ENCODE data around the gene KCNA5.

The KCNA5 gene

DNA sequence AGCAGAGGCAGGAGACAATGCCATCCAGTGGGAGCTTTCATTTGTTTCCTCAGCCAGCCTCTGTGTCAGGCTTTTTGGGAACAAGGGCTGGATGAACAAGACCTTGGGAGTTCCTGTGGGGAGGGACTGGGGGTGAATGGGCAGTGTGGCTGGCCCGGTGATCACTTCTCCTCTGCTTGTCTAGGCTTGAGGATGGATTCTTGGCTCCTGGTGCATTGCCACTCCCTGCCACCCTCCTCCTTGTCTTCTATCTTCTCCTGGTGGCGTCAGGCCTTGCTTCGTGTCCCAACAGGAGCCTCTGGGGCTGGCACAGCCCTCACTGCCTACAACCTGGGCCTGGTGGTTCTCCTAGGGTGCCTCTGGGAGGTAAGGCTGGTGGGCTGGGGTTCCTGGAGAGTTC is 25.0 kb upstream of the KCNA5 start:
- Histone ChIP-seq H3K9me3 (no peaks in the 10 kb centered on the region), H3K4me3 (ENCODE audit: low read depth in 1 of 2, low read length in 1 of 2) (no peak overlapping the region), H3K36me3 (no peaks in the 10 kb centered on the region), H3K27ac (no peak overlapping the region), H3K4me1 (ENCODE audit: control insufficient read depth in 1 of 2, insufficient read depth in 1 of 2, low read depth in 1 of 2, low read length in 1 of 2) (no peaks in the 10 kb centered on the region), H3K27me3 (peaks cover 1% of the 10 kb centered on the region)
- no peak for TF ChIP-seq CTCF (IDR thresholded peaks at IDR 0.05)

DNA sequence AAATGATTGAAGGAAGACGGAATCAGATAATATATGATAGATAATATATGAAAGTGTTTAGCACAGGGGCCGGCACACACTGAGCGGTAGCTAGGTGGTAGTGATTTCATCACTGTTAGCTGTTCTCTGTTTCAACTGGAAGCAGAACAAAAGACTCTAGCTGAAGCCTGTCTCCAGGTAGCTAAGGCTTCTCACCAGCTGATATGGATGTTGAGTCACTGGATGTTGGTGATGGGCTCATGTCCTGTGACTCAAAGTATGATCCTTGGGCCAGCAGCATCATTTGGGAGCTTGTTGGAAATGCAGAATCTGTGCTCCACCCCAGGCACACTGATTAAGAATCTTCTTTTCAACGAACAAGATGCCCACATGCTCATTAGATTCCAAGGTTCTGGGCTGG is 21.7 kb upstream of the KCNA5 start:
- H3K4me3 ChIP-seq (ENCODE audit: low read depth in 1 of 2, low read length in 1 of 2) = no peak overlapping the region
- H3K36me3 ChIP-seq = no peaks in the 10 kb centered on the region
- no peak for TF ChIP-seq CTCF (IDR thresholded peaks at IDR 0.05)
- H3K27me3 ChIP-seq = peaks cover 12% of the 10 kb centered on the region
- no peak overlapping the region for H3K27ac ChIP-seq
- no peaks in the 10 kb centered on the region for H3K9me3 ChIP-seq
- no peaks in the 10 kb centered on the region for H3K4me1 ChIP-seq (ENCODE audit: control insufficient read depth in 1 of 2, insufficient read depth in 1 of 2, low read depth in 1 of 2, low read length in 1 of 2)

DNA sequence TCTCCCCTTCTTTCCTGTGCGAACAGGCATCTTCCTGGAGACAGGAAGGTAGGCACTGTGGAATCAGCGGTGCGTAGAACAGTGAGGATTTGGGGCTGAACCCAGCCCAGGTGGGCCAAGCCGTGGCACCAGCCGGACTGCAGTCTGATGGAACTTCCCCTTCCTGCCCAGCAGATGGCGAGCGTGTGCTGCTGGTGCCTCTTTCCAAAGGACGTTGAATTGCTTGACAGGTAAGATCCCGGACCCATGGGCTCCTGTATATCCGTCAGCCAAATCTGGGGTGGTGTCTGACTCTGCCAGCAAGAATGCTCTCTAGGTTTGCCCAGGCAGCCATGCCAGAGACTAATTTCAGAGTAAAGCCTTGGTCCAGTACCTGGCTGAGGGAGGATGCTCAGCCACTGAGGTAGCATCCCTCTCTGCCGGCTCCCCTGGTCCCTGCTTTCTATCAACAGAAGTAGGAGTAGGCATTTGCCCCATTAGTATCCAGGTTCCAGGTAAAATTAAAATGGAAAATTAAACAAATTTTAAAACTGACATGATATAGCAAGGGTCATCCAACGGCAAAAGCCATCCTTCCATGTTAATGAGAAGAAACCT is 21.1 kb upstream of the KCNA5 start:
- no peak for TF ChIP-seq CTCF (IDR thresholded peaks at IDR 0.05)
- Histone ChIP-seq H3K9me3 (no peaks in the 10 kb centered on the region), H3K4me3 (ENCODE audit: low read depth in 1 of 2, low read length in 1 of 2) (no peak overlapping the region), H3K27ac (no peak overlapping the region), H3K27me3 (peaks cover 17% of the 10 kb centered on the region), H3K36me3 (no peaks in the 10 kb centered on the region), H3K4me1 (ENCODE audit: control insufficient read depth in 1 of 2, insufficient read depth in 1 of 2, low read depth in 1 of 2, low read length in 1 of 2) (no peaks in the 10 kb centered on the region)

- Histone ChIP-seq H3K27ac (no peak overlapping the region), H3K36me3 (no peaks in the 10 kb centered on the region), H3K4me1 (ENCODE audit: control insufficient read depth in 1 of 2, insufficient read depth in 1 of 2, low read depth in 1 of 2, low read length in 1 of 2) (no peaks in the 10 kb centered on the region), H3K27me3 (peaks cover 24% of the 10 kb centered on the region), H3K4me3 (ENCODE audit: low read depth in 1 of 2, low read length in 1 of 2) (no peak overlapping the region), H3K9me3 (no peaks in the 10 kb centered on the region)
- TF ChIP-seq CTCF (IDR thresholded peaks at IDR 0.05) = no peak
Observed at GRCh38 chr12:5023842-5024241, 19.8 kb upstream of the KCNA5 start.

GRCh38 chr12:5026342-5026938 is 17.2 kb upstream of the KCNA5 start:
- TF ChIP-seq CTCF (IDR thresholded peaks at IDR 0.05) = no peak
- Histone ChIP-seq H3K27me3 (peaks cover 36% of the 10 kb centered on the region), H3K4me3 (ENCODE audit: low read depth in 1 of 2, low read length in 1 of 2) (no peak overlapping the region), H3K27ac (no peak overlapping the region), H3K36me3 (no peaks in the 10 kb centered on the region), H3K9me3 (no peaks in the 10 kb centered on the region), H3K4me1 (ENCODE audit: control insufficient read depth in 1 of 2, insufficient read depth in 1 of 2, low read depth in 1 of 2, low read length in 1 of 2) (no peaks in the 10 kb centered on the region)

Data from neutrophil (primary cell).